Activated gamma-delta T cell (primary cell): Measurements from ENCODE around the gene CFAP221.

Experiments used
- DNase-seq: peaks from one replicate; lab custom pipeline; 2025; lab: John Stamatoyannopoulos, UW
- total RNA-seq, 2 donors: gene quantifications; one replicate each; lab custom pipeline; 2026; lab: John Stamatoyannopoulos, UW

The CFAP221 gene
- 0 reads per million in 2 donors for total RNA-seq

DNA sequence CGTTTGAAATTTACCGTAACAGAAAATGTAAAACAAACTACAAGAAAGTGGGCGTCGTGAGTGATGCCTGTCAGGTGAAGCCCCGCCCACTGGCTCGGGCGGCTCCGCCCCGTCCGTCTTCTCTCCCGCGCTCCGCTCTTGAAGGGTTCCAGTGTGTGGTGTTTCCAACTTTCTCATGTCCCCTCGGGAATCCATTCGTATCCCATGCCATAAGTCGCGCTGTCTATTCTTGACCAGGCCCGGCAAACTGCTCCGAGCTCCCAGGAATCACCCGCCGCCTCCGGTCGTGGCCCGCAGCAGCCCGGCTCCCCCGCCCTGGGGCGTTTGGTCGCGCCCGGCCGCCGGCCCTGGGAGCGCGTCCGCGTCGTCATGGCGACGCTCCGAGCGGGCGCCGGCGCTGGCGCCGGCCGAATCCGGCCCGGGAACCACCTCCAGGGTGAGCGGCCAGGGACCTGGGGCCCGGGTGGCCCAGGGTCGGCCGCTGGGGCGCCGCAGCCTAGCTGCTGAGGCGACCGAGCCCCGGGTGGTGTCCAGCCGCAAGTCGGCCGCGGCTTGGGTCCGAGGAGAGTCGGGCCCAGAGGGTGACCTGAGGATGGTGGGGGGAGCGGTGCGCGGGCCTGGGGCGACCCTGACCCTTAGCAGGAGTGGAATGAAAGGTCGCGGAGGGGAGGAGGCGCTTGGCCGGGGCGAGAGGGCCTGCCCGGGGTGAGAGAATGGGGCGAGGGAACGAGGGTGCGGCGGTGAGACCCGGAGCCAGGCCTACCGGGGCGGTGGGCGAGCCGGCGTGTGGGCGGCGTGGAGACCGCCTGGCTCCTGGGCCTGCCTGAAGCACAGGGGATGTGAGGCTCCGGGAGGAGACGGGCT, at the start of gene CFAP221:
Gene CFAP221, plus strand, starts transcription at position 375 of the 864 bp plus-strand sequence. CDS start 1,683 bp downstream, outside the sequence.
- no peak for DNase-seq

DNA sequence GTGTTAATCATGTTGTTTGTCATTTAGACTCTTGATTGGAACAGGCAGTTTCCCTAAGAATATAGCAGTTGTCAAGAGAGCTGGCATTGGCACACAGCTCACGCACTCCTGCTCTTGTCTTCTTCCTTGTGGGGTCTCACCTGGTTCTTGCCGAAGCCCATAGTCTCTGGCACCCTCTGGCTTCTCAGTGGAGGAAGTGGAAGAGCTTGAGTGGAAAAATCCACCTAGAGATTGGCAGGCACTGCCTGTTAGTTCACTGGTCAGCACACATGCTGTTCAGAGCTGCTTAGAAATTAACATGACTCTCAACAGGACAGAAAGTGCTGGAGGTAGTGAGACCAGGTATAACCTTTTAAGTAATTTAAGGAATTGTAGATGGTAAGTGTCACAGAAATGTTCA, 48.3 kb upstream of the CFAP221 start:
- DNase-seq = no peak

DNA sequence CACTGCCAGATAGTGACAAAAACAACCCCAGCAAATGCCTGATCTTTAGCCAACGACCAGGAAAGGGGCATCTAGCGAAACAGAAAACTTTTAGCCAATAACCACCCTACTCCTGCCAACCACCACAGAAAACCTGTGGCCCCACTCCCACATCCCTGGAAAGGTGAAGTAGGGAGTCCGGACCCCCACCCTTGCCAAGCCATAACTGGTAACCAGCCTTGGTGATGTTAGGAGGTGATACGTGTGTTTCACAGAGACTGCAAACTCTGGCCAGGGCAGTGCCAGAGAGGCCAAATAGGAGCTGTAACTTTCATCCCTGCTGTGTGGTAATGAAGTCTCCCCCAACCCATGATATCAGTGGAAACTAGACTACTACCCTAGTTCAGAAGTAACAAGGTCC, 47.6 kb upstream of the CFAP221 start:
- DNase-seq = no peak

DNA sequence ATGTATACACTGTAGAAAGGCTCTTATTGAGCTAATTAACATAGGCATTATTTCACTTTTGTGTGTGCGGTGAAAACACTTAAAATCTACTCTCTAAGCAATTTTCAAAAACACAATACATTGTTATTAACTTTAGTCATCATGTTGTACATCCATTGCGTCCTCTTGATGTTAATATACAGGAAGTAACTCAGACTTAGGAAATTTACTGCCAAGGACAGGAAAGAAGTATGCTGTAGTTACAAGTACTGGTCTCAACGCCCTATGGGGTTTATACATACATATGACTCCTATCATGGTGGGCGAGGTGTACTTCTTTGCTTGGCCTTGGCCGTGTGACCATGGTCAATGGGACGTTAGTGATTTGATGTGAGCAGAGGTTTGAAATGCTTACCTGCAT, 35.5 kb upstream of the CFAP221 start:
- no peak for DNase-seq

DNA sequence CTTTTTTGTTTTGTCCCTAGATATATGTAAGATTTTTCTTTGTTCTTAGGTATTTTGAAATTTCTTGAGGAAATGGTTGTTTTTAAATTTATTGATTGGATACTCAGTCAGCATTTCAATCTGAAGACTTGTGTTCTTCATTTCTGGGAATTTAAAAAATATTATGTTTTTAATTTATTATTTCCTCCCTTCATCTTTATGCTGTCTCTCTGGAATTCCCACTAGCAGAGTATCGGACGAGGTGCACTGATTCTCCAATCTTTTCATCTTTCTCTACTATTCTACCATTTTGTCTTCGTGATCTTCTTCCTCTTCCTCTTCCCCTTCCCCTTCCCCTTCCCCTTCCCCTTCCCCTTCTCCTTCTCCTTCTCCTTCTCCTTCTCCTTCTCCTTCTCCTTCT, 32.3 kb upstream of the CFAP221 start:
- no peak for DNase-seq

DNA sequence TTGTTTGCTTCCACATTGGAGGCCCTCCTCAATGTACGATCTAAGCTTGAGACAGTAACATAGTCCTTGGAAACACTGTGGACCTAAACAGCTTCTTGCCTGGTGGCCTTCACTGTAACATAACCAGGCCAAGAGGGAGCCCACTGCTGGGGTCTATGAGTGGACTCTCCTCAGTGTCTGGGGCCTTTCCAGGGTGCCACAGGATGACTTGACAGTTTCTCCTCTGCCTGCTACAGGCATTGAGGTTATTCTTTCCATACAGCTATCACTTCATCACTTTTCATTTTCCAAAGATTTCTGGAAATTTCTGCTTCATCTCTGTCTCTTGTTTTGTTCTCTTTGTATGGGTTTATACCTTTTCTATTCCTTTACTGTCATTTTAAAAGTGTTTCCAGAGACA, 31.3 kb upstream of the CFAP221 start:
- DNase-seq = no peak

DNA sequence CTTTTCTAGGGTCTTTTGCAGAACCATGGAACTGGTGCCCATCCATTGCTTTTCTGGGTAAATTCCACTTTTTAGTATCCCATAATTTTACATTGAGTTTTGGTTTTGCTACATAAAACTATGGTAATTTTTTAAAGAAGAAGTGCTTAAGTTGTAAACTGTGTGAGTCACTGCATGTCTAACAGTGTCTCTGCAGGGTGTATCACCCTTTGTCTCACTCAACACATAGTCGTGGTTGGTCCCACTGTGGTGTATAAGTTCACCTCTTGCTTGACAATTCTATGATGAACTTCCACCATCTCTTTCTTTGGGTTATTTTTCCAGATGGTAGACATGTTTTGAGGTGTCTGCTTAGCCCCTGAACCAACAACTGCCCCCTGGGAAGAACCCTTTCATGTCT, 30.4 kb upstream of the CFAP221 start:
- DNase-seq = no peak

DNA sequence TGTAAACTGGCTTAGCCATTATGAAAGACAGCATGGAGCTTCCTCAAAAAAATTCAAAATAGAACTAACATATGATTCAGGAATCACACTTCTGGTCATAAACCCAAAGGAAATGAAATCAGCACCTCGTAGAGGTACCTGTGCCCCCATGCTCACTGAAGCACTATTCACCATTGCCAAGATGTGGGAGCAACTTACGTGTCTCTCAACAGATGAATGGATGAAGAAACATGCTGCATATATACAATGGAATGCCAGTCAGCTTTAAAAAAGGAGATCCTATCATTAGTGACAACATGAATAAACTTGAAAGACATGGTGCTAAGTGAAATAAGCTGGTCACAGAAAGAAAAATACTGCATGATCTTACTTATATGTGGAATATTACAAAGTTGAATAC, 28.1 kb upstream of the CFAP221 start:
- no peak for DNase-seq

DNA sequence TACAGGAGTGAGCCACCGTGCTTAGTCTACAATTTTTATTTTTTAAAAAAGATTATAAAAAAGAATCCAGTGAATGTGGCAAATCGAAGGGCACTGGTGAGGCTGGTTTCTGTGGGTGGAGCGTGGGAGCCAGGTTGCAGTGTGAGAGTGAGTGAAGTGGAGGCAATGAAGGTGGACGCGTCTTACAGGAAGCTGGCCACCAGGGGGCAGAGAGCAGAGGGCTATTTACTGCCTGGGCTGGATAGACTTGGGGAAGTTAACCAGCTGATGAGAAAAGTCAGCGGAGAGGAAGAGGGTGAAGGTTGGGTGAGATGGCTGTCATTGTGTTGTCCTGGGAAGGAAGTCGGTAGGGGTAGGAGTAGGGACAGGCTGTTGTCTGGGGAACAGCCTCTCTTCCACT, 26.8 kb upstream of the CFAP221 start:
- no peak for DNase-seq

DNA sequence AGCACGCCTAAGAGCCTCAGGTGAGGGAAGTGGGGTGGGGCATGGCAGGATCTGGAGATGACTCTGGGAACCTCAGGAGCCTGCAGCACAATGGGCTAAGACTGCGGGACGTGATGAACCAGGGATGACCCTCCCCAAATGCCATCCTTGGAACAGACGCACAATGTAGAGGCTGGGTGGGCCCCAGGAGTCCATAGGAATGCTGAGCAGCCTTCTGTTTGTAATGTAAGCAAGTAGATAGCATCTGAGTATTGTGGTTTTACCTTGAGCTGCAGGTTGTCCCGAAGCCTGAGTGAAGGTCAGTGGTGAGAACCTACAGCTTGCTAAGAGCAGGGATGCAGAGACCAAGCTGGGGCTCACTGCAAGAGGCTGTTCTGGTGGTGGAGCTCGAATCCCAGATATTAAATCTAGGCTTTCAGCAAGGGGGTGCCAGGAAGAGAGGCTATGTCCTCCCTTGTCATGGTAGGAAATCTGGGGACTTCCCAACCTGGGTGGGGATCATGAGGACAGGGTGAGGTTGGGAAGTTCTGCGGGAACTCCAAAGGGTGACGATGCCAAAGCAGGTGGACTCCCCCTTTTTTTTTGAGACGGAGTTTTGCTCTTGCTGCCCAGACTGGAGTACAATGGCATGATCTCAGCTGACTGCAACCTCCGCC, 25.7 kb upstream of the CFAP221 start:
- DNase-seq = no peak

DNA sequence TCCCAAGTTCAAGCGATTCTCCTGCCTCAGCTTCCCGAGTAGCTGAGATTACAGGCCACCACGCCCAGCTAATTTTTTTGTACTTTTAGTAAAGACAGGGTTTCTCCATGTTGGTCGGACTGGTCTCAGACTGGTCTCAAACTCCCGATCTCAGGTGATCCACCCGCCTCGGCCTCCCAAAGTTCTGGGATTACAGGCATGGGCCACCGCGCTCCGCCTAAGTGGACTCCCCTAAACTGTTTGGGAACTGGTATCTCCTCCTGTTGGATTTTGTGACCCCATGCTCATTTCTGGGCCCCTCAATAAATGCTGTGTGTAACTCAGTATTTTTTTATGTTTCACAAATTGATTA, 25.2 kb upstream of the CFAP221 start:
- no peak for DNase-seq

DNA sequence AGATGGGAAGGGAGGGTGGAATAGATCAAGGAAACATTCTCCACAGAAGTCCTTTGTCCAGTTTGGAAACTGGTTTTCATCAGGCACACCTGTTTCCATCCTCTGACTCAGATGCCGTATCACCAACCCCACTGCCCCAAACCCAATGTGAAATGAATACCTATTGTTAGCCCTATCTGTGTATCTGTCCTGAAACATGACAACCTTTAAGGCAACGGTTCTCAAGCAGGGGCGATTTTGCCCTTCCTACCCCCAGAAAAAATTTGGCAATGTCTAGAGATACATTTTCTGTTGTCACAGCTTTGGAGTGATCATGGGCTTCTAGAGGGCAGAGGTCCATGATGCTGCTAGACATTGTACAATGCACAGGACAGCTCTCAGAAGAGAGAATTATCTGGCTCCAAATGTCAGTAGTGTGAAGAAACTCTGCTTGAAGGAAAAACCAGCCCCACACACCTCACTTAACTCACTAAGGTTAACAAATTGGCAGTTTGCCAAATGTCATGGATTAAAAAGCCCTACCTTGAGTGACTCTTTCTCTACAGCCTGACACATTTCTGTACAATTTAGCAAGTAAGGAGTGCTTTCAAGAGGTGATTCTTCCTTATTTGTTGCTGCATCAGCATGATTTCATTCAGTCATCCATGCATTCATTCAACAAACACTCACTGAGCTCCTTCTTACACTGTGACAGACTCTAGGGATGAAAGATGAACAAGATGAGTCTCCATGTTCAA, 23.4 kb upstream of the CFAP221 start:
- DNase-seq = no peak

DNA sequence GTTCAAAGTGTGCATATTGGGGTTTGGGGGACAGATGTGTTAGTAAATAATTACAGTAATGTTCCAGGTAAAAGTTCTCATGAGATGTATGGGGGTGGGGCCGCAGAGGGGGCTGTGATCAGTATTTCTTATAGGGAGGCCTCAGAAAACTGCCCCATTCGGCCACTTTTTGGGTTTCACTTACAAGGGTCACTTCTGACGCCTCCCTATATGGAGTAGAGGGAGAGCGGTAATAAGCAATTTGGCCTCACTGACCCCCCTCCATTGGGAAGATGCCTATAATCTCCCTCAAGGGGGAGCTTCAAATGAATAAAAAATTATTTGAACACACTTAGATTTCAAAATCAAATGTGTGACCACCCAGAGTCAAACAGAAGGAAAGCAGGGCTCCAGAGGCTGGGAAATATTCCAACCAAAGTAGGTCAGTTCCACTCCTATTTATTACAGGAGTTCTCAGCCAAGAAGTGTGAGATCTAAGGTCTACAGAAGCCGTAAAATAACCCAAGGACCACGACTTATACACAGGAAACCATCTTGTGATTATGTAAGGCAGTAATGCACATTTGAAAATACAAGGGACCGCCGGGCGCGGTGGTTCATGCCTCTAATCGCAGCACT, 22.7 kb upstream of the CFAP221 start:
- no peak for DNase-seq

DNA sequence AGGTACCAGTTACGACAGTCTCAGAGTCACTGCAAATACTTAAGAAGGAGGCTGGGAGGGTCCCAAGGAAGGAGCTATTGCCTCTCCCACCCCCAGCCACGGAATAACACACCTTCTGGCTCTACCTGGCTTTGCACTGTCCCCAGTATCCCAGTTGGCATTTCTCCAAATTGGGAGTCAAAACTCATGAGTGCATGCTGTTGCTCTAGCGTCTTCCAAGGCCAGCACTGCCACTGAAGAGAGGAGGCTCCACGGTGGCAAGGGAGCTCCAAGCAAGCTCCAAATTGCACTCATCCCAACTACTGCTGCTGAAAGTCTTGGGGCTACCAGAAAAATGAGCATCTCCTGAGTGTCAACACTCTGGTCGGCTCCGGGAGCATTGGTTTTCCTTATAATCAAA, 21.6 kb upstream of the CFAP221 start:
- no peak for DNase-seq

DNA sequence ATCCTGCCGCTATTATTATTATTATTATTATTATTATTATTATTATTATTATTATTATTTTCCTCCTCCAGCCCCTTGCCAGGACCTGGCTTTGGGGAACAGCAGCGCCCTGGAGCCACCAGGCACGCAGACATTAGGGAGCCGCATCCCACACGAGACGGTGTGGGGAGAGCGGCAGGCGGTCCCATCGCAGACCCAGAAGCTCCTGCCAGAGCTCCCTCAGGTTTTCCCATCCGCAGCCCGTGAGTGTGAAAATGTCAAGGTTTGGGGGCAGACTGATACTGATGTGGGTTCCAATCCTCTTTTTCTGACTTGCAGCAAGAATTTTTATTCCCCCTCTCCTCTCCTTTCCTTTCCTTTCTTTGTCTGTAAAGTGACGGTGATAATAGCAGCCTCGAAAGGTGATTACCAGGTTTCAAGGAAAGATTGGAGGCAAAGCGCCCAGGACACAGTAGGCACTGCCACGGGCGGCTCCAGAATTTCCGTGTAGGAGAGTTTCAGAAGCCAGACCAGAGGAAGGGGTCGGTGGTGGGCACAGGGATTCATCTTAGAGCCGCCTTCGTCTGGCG, 20.8 kb upstream of the CFAP221 start:
- DNase-seq = no peak

DNA sequence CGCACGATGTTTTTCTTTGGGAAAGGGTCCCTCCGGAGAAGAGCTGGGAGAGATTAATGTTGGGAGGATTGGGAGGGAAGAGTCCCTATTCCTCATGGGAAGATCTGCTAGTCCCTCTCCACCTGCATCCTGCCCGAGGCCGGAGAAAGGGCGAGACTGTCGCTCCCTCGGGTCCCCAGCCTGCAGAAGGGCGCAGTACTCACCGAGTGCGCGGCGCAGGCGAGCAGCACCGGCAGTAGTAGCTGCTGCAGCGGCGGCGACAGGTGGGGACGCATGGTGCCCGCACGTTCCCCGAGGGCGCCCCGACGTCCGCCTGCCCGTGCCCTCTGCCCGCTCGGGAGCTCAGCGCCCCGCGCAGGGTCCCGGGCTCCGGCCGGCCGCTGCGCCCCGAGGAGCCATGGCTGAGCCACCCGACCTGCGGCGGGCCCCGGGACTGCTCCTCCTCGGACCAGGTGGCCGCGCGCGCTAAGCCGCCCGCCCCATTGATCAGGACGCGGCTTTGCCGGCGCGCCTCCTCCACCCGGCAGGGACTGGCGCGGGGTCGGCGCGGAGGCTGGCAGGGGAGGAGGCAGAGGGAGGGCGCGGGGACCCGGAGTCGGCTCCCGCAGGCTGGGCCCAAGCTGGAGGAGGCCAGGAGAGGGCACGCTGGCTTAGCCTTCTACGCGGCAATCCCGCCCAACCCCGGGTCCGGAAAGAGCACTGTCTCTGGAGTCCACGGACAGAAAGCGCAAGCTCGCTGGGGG, 20.1 kb upstream of the CFAP221 start, which contains the start of gene SCTR:
Gene SCTR, minus strand, starts transcription at position 532 of the 743 bp plus-strand sequence. Its CDS starts 257 bp downstream, at position 275.
- DNase-seq = no peak

DNA sequence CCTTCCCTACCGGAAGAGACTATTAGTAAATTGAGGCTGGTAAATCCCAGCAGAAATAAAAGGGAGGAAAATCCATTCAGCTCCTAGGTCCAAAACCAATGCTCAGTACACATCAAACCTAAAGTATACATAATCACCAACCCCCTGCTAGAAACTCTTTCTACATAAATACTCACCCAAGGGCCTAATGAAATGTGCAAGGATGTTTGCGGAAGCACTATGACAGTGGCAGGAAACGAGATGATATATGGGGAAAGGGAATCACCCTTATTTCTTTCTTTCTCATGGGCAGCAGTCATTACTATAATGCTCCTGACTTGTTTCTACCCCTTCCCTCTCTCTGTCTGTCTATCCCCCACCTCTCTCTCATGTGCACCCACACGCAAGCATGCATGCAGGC, 18.6 kb upstream of the CFAP221 start:
- DNase-seq = no peak

DNA sequence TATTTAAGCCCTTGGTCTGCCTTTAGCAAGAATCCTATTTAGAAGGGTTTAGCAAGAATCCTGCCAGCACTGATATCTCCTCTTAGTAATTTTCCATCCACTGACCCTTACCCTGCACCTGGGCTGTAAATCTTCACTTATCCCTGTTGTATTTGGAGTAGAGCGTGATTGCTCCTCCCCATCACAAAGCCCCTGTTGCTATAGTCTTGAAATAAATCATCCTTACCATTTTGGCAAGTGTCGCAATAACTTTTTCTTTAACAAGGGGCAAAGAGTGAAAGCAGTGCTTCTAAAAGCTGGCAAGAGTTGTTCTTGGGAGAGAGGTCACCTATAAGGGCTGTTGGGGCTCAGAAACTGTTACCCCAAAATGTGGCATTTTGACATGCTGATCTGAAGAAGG, 16.2 kb upstream of the CFAP221 start:
- DNase-seq = no peak

DNA sequence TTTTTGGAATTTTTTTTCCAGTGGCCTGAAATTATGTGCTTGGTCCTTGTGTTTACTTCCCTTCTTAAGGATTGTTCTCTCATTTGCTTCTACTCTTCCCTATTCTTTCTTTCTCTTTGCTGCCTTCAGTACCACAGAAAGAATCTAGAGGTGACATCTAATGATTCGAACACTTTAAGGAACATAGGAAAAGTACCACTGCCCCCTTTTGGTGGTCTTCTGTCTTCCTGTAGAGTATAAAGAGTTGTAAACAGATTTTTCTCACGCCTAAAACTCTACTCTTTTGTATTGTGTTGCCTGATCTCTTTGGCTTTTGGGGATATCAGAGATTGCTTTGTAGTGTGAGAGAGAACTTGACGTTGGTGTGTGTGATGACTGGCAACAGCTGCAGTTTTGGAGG, 13.0 kb upstream of the CFAP221 start:
- no peak for DNase-seq

DNA sequence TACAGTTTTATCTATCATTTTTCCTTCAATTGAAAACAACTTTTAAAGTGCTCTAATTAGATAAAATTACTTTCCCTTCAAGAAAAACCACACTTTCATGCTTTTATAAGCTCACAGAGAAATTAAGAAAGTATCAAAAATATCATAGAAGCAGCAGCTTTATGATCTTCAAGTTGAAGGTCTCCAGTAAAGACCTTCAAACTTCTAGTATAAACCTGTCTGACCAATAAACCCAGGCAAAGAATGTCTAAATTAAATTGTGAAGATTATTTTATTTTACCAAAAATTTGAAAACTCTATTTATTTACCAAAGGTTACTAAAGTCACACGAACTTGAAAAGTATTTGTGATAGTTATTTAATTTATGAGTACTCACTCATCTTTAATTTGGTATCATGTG, 10.7 kb upstream of the CFAP221 start:
- DNase-seq = no peak

DNA sequence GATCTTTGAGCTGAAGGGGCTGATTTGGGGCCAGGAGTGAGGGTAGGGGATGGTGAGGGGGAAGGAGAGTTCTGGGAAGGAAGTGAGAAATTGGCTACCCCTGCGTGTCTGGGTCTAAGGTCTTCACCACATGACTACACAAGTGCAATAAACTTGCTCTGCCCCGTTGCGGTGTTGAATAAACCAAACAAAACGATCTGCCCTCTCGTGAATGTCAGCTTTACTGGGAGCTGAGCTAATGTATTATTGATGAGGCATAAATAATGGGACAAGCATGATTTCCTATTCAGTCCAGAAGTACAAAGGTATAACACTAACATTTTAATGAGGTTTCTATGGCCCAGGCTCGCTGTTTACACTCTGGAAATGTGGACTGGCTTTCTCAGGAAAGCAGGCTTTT, 8.0 kb upstream of the CFAP221 start:
- DNase-seq = no peak
